Dermis microvascular lymphatic vessel endothelial cell (primary cell): ENCODE measurements around the gene PGBD2. TPM values are rescaled to one million over a fixed set of nuclear protein-coding genes. Genes with fewer than 3 reads are reported as not detected.
"Not testable (repeated sequence)": the region's sequence is repeated elsewhere in the genome, so short reads cannot be mapped to it uniquely, and the experiment has no call there.

ENCODE experiments used
- DNase-seq, 2 donors: peaks; one replicate each; pipeline versions ENCODE4 v3.0.0 to v3.0.0-alpha.2; 2010; ENCODE audit warnings: low read depth in 2 of 2
- total RNA-seq: library from RNA; depleted of rRNA; stranded (reverse); fragments of >200 nt; gene quantifications from 2 replicates; pipeline ENCODE4 v1.2.1, GENCODE V29; 2014

The PGBD2 gene, protein sequence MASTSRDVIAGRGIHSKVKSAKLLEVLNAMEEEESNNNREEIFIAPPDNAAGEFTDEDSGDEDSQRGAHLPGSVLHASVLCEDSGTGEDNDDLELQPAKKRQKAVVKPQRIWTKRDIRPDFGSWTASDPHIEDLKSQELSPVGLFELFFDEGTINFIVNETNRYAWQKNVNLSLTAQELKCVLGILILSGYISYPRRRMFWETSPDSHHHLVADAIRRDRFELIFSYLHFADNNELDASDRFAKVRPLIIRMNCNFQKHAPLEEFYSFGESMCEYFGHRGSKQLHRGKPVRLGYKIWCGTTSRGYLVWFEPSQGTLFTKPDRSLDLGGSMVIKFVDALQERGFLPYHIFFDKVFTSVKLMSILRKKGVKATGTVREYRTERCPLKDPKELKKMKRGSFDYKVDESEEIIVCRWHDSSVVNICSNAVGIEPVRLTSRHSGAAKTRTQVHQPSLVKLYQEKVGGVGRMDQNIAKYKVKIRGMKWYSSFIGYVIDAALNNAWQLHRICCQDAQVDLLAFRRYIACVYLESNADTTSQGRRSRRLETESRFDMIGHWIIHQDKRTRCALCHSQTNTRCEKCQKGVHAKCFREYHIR
- total RNA-seq, result 5.9 and 7.5 TPM in 2 replicates

DNA sequence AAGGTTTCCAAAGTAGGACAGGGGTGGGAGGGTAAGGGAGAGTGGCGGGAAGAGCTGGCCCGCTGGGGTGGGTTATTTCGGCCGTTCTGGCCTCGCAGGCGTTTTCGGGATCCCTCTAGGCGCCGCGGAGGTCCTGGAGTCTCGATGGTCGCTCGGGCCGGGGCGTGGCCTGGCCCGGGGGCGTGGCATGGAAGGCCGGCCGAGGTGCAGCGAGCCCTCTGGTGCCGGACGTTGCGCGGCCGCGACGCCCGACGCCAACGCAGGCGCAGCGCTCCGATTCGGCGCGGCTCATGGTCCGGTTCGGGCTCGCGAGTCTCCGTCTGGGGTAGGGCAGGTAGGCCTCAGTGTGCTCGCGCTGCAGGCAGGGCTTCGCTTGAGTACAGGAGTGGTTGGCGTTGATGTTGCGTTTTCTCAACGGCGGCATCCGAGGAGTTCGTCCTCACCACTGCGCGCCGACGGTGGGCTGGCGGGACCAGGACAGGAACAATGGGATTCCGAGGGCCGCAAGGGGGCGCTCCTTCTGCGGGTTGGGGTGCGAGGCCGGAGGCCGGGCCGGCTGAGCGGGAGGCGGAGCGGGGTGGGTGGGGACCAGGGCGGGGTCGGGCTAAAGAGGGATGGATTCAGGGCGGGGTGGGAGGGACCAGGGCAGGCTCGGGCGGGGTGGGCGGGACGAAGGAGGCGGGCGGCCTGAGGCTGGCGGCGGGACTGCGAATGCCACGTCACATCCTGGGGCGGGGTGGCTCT, at the start of gene PGBD2:
PGBD2 (plus strand) TSS at position 227 of the 744 bp plus-strand sequence. CDS start 7,628 bp downstream, outside the sequence.
- peak; percentile 82 to 94 for DNase-seq

DNA sequence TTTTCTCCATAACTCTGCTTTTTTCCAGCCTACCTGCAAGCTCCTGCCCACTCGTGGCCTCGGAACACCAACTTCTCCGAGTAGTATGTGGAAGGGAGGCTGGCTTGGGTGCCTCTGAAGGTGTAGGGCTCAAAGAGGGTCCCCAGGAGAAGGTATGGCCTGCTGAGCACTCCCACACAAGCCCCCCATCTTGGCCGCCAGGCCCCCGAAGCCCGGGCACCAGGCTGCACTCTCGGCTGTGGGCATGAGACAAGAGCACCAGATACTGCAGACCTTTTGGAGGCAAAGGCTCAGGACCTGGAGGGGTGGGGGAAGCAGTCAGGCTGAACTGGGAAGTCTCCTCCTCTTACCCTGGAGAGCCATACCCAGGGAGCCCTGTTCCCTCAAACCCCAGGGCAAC, 48.8 kb upstream of the PGBD2 start:
- no peak for DNase-seq

DNA sequence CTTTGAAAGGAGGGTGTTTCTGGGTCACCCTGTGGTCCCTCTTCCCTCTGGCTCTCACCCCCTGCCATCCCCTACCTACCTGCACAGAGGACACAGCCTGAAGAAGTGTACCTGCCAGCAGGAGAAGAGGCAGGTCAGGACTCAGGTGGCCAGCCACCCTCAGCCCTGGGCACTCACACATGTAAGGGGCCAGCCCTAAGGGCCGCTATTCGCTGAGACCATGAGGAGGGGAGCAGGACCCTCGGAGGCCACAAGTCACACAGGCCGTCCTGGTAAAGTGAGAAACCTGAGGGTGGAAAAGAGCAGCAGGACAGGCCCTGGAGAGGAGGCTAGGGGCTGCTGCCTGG, 48.3 kb upstream of the PGBD2 start:
- no peak for DNase-seq

GRCh38 chr1:248858096-248858890, 47.7 kb upstream of the PGBD2 start:
- peak in 1 of 2 donors; percentile 70 for DNase-seq

DNA sequence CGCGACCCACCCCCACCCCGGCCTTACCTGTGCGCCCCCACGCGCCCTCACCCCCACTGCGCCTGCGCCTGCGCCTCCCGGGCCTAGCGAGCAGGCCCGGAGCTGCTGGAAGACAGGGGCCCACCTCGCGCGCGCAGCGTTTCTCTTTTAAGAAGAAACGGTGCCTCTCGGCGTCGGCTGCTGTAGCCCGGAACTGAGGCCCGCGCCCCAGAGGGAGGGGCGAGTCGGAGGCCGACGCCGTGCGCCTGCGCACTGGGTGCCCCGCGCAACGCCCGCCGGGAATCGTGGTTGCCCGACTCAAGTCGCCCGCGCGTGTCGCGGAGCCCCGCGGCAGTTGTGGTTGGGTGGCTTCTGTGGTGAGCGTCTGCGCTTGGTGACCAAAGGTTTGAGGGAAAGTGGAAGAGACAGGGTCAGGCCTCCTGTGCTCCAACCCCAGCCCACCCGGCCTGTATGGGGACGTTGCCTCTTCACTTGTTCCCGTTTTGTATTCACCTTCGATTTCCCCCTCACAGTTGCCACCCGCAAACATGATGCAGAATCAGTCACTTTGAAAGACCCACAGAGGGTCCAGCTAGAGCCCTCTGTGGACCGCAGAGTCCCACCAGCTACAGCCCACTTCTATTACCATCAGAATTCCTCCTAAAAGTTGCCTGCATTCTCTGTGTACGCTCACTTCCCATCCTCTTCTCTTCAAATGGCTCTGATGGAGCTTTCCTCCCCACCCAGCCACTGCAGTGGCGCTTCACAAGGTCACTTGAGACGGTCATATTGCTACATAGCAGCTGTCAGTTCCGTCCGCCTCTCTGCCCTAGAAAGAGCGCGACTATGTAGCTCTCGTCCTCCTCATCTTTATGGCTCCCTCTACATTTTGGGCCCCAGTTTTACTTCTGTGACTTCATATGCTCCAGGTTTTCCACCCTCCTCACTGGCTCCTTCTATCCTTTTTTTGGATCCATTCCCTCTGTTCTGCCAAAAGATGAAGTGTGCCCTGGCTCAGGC, 46.8 kb upstream of the PGBD2 start, which contains the start of gene ZNF692:
ZNF692 (minus strand) TSS at position 195 of the 999 bp plus-strand sequence. CDS start 776 bp downstream, outside the sequence.
- DNase-seq, result peak; percentile 93 to 98

- no peak for DNase-seq
These were observed 46.0 kb upstream of the PGBD2 start for GRCh38 chr1:248860007-248860406.

DNA sequence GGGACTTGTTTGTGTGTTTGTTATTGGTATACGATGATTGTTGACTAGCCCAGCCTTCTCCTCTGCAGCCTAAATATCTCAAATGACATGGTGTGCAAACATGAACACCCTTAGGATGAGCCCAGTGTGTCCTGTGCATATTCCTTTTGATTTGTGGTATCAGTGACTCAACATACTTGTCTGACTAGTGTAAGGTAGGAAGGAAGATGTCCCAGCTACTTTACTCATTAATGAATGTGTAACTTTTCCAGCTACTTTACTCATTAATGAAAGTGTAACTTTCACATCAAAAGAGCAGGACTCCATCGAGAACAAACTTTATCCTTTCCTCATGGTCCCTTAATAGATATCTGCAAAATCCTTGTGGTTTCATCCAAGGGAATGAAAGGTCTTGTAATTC, 44.4 kb upstream of the PGBD2 start:
- DNase-seq, result no peak

- DNase-seq, result no peak
These were observed 43.4 kb upstream of the PGBD2 start for GRCh38 chr1:248862695-248862997.

GRCh38 chr1:248862998-248863881, 42.8 kb upstream of the PGBD2 start:
- DNase-seq, result peak in 1 of 2 donors; percentile 82

DNA sequence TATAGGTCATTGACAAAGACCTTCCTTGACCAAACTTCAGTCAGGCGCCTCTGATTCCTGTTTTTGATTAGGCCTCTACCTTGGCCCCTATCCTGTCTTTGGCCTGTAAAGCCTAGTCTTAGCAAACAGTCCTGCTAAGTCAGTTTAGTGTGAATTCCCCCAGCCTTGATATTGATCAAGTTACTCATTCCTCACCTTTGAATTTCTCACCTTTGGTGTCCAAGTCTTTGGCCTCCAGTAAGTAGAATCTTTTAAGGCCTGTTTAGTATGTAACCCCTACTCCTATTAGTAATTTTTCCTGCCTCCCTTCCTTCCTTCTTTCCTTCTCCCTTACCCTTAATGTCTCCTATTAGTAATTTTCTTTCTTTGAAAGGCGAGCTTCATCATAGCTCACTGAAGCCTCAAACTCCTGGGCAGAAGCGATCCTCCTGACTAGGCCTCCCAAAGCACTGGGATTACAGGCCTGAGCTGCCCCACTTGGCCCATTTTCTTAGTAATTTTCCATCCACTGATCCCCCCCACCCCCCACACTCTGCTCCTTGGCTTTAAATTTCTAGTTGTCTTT, 34.1 kb upstream of the PGBD2 start:
- no peak for DNase-seq

GRCh38 chr1:248872752-248873408, 33.2 kb upstream of the PGBD2 start:
- peak; percentile 52 to 76 for DNase-seq

DNA sequence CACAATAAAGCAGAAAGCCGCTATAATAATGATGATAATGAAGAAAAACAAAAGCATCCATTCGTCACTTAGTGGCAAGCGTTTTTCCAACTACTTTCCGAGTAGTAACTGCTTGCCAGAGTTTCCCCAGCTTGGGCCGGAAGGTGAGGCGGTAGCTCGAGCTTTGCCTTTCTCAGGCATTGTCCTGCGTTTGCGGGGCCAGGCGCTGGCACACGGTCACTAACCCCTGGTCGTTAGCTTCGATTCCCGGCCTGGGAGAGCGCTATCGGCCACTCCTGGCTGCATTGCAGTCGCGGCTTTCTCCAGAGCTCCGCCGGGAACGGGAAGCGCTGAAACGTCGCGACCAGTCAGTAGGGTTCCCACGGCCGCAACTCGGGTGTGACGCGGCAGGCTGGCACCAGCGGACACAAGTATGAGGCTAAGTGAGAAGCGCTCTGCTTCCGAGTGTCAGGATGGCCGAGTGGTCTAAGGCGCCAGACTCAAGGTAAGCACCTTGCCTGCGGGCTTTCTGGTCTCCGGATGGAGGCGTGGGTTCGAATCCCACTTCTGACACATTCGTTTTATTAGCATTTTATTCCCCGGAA, 32.5 kb upstream of the PGBD2 start:
- DNase-seq, result peak; percentile 91 to 96

DNA sequence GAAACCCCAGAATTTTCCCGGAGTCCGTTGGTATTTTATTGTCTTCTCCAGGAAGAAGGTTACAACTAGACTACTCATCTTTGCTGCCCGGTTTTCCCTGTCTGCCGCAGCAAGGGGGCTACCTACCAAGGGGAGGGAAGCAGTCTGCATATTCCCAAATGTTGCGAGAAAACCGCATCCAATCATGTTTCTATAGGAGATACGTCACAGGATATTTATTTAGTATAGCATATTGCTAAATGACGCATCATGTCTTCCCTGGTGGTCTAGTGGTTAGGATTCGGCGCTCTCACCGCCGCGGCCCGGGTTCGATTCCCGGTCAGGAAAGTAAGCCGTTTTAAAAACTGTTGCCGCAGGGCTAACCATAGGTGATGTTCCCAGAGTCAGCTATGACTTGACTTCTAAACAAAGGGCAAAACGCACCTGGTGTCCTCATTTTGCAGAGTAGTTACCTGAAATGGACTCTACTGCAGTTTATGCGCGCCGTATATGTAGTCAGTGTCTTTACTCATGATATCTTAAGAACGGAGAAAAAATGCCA, 32.0 kb upstream of the PGBD2 start:
- peak; percentile 89 to 90 for DNase-seq

DNA sequence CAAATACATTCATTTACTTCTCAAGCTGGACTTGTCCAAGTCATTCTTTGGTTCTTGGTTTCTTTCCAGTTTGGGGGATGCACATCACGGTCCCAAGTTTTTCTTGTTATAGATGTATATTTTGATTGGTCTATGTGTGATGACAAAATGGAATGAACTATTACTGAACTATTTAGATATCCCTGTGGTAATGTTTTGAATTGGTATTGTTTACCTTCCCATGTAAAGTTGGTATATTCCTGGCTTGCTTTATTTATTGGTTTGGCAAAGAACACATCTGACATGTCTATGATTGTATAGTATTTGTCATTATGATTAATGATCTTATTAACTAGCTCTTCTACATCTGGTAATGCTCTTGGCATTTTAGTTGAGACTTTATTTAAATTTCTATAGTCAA, 24.8 kb upstream of the PGBD2 start:
- DNase-seq, result no peak

DNA sequence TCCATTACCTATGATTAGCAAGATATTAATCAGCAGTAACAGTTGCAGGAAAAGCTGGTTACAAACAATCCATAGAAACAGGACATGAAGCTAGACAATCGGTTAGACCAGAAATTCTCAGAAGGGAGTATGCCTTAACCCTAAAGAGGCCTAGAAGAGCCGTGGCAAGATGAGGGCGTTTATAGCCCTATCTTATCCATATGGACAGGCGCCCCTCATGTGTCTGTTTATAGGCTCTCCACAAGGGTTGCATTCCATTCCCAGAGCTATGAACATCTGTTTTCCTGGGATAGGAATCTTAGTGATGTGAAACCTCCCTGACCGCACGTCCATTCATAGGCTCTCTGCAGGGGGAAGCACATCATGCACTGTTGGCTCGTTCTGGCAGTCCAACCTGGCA, 23.6 kb upstream of the PGBD2 start:
- DNase-seq, result not testable (repeated sequence)

- no peak for DNase-seq
These were observed 21.3 kb upstream of the PGBD2 start for GRCh38 chr1:248884632-248885295.

GRCh38 chr1:248885646-248886045, 20.4 kb upstream of the PGBD2 start:
- no peak for DNase-seq
